GM23338 (cell line): ENCODE data around the gene RNF213. TPM values are rescaled to one million over a fixed set of nuclear protein-coding genes. Genes with fewer than 3 reads are reported as not detected.

Experiments
- ATAC-seq: fragments of 200-7000 bp; cut with Tn5 transposase; 3 replicates; pipeline ENCODE4 v1.9.1; 2020
- DNase-seq: peaks from one replicate; pipeline ENCODE4 v3.0.0-alpha.2; 2015; ENCODE audit warnings: low spot score
- H2AFZ ChIP-seq: fragments of 200-600 bp; sonication (generic); 2 replicates; pipeline ENCODE4 v1.8.0; 2016; ENCODE audit warnings: antibody characterized with exemption, mild to moderate bottlenecking, moderate library complexity
- H3F3A ChIP-seq: fragments of 200-600 bp; sonication (generic); replicated peaks from 2 replicates; pipeline ENCODE4 v1.8.0; 2017; ENCODE audit warnings: antibody characterized with exemption, mixed run types, low read depth
- H3K27ac ChIP-seq: fragments of 200-600 bp; sonication (generic); 2 replicates; pipeline ENCODE4 v1.6.1; 2016; ENCODE audit warnings: low read depth
- H3K27me3 ChIP-seq: fragments of 200-600 bp; sonication (generic); 2 replicates; pipeline ENCODE4 v1.8.0; 2016; ENCODE audit warnings: mild to moderate bottlenecking, mixed run types, moderate library complexity; ENCODE audit not compliant: insufficient read depth
- H3K36me3 ChIP-seq: fragments of 200-600 bp; sonication (generic); 2 replicates; pipeline ENCODE4 v1.8.0; 2016; ENCODE audit warnings: mild to moderate bottlenecking; ENCODE audit not compliant: insufficient read depth
- H3K4me1 ChIP-seq: fragments of 200-600 bp; sonication (generic); 2 replicates; pipeline ENCODE4 v1.8.0; 2016; ENCODE audit warnings: mild to moderate bottlenecking, moderate library complexity; ENCODE audit not compliant: insufficient read depth
- H3K4me2 ChIP-seq: fragments of 200-600 bp; sonication (generic); 2 replicates; pipeline ENCODE4 v1.7.1; 2017; ENCODE audit warnings: mixed run types
- H3K4me3 ChIP-seq: fragments of 200-600 bp; sonication (generic); 2 replicates; pipeline ENCODE4 v1.6.1; 2016; ENCODE audit warnings: mixed run types
- H3K79me2 ChIP-seq: fragments of 200-600 bp; sonication (generic); replicated peaks from 2 replicates; pipeline ENCODE4 v1.8.0; 2017; ENCODE audit warnings: mild to moderate bottlenecking; ENCODE audit not compliant: insufficient read depth
- H3K9me2 ChIP-seq: fragments of 200-600 bp; sonication (generic); 2 replicates; pipeline ENCODE4 v1.8.0; 2017; ENCODE audit not compliant: insufficient read depth
- H4K20me1 ChIP-seq: fragments of 200-600 bp; sonication (generic); replicated peaks from 2 replicates; pipeline ENCODE4 v1.8.0; 2017; ENCODE audit warnings: mild to moderate bottlenecking; ENCODE audit not compliant: insufficient read depth
- H3K27ac Mint-ChIP-seq: 2 replicates; pipeline ENCODE4 v1.8.0; 2020; ENCODE audit warnings: inconsistent platforms, mild to moderate bottlenecking, moderate library complexity, mixed read lengths
- H3K27me3 Mint-ChIP-seq: 3 replicates; pipeline ENCODE4 v1.8.0; 2022; ENCODE audit warnings: low read depth, mild to moderate bottlenecking, moderate library complexity, mixed read lengths, inconsistent platforms; ENCODE audit not compliant: insufficient read depth, poor library complexity
- H3K36me3 Mint-ChIP-seq: 3 replicates; pipeline ENCODE4 v1.8.0; 2021; ENCODE audit warnings: low read depth, mild to moderate bottlenecking, inconsistent platforms, moderate library complexity, mixed read lengths
- H3K4me1 Mint-ChIP-seq: 3 replicates; pipeline ENCODE4 v1.8.0; 2020; ENCODE audit warnings: mild to moderate bottlenecking, inconsistent platforms, mixed read lengths
- H3K4me3 Mint-ChIP-seq: 3 replicates; pipeline ENCODE4 v1.8.0; 2021; ENCODE audit warnings: moderate library complexity, mild to moderate bottlenecking, inconsistent platforms, mixed read lengths
- H3K9me3 Mint-ChIP-seq: 3 replicates; pipeline ENCODE4 v1.8.0; 2020; ENCODE audit warnings: moderate library complexity, mild to moderate bottlenecking, inconsistent platforms, mixed read lengths
- CREB1 ChIP-seq: fragments of 250-450 bp; sonication (Bioruptor Pico); IDR thresholded peaks from 2 replicates; pipeline ENCODE4 v1.5.0; 2020; ENCODE audit warnings: low read depth, mild to moderate bottlenecking, moderate library complexity
- CTCF ChIP-seq, 2 experiments: fragments of 200-600 bp in 1 of 2; sonication (generic) in 1 of 2; conservative IDR thresholded peaks; 2 replicates each; pipeline versions ENCODE4 v1.5.1 to v1.6.1; 2016 to 2017; ENCODE audit warnings: antibody characterized with exemption in 2 of 2, low read depth in 2 of 2, mild to moderate bottlenecking in 2 of 2, moderate library complexity in 1 of 2
- ETS1 ChIP-seq: IDR thresholded peaks from 2 replicates; pipeline ENCODE4 v1.6.1; 2016; ENCODE audit warnings: antibody characterized with exemption
- EZH2 ChIP-seq: fragments of 200-600 bp; sonication (generic); IDR thresholded peaks from one replicate; pipeline ENCODE4 v1.8.0; 2017; ENCODE audit warnings: antibody characterized with exemption, mild to moderate bottlenecking, low read depth; ENCODE audit not compliant: unreplicated experiment
- EZH2phosphoT487 ChIP-seq: fragments of 200-600 bp; sonication (generic); IDR thresholded peaks from one replicate; pipeline ENCODE4 v1.8.1; 2018; ENCODE audit warnings: antibody characterized with exemption; ENCODE audit not compliant: unreplicated experiment
- JUNB ChIP-seq: IDR thresholded peaks from one replicate; pipeline ENCODE4 v1.6.1; 2016; ENCODE audit warnings: antibody characterized with exemption; ENCODE audit not compliant: unreplicated experiment
- POLR2AphosphoS5 ChIP-seq: IDR thresholded peaks from 2 replicates; pipeline ENCODE4 v1.6.1; 2016; ENCODE audit warnings: antibody characterized with exemption, low read depth
- REST ChIP-seq: IDR thresholded peaks from one replicate; pipeline ENCODE4 v1.6.1; 2018; ENCODE audit warnings: antibody characterized with exemption; ENCODE audit not compliant: unreplicated experiment
- STAT1 ChIP-seq: IDR thresholded peaks from one replicate; pipeline ENCODE4 v1.6.1; 2016; ENCODE audit warnings: antibody characterized with exemption; ENCODE audit not compliant: unreplicated experiment
- ZNF114 ChIP-seq: fragments of 250-450 bp; sonication (Bioruptor Pico); IDR thresholded peaks from 2 replicates; pipeline ENCODE4 v1.5.0; 2020; ENCODE audit warnings: mild to moderate bottlenecking, moderate library complexity
- ZNF331 ChIP-seq: fragments of 250-450 bp; sonication (Bioruptor Pico); IDR thresholded peaks from 2 replicates; pipeline ENCODE4 v1.5.0; 2020; ENCODE audit warnings: low read depth, mild to moderate bottlenecking, moderate library complexity
- ZNF462 ChIP-seq: fragments of 250-450 bp; sonication (Bioruptor Pico); IDR thresholded peaks from 2 replicates; pipeline ENCODE4 v1.5.0; 2020; ENCODE audit warnings: mild to moderate bottlenecking, moderate library complexity
- polyA plus RNA-seq: library from polyadenylated mRNA; unstranded; fragments of >200 nt; fragmentation: Nextera tagmentation; extraction: Ambion mirVana; gene quantifications from 2 replicates; pipeline ENCODE4 v1.2.1, GENCODE V29; 2016
- total RNA-seq: library from RNA; depleted of rRNA; stranded (reverse); fragments of >200 nt; shearing (Covaris generic); gene quantifications from 2 replicates; pipeline ENCODE4 v1.2.3, GENCODE V29; 2014

RNF213 gene
- total and polyA plus RNA-seq, 2 experiments from 2014 or later, result 21.2 to 67.2 TPM

GRCh38 chr17:80218391-80218790, 42.3 kb upstream of the RNF213 start:
- Mint-ChIP-seq H3K4me3 (peak overlapping the region; percentile 94), H3K27me3 (peaks cover 7% of the 10 kb centered on the region), H3K36me3 (peaks cover 21% of the 10 kb centered on the region), H3K4me1 (peaks cover 6% of the 10 kb centered on the region; the same call in 2 of the 3 replicates), H3K27ac (no peak overlapping the region), H3K9me3 (no peaks in the 10 kb centered on the region)
- ATAC-seq (no peak), DNase-seq (no peak)
- Histone ChIP-seq H2AFZ (no peak overlapping the region), H4K20me1 (no peaks in the 10 kb centered on the region), H3K79me2 (peaks cover 7% of the 10 kb centered on the region; the same call in 1 of the 2 replicates), H3K4me3 (no peak overlapping the region), H3K27me3 (no peaks in the 10 kb centered on the region), H3K27ac (no peak overlapping the region), H3K4me1 (0 out of 2 replicates have a peak, but pooled peaks cover 3% of the 10 kb centered on the region), H3K9me2 (no peaks in the 10 kb centered on the region), H3F3A (peaks cover 7% of the 10 kb centered on the region; the same call in 1 of the 2 replicates), H3K36me3 (no peaks in the 10 kb centered on the region), H3K4me2 (no peak overlapping the region)
- no peak for TF ChIP-seq JUNB
- no peak for TF ChIP-seq STAT1
- TF ChIP-seq ZNF331 (CRISPR knock-in tag), result no peak
- TF ChIP-seq ZNF462 (CRISPR knock-in tag), result no peak
- TF ChIP-seq ZNF114, result no peak
- no peak for TF ChIP-seq CTCF (conservative IDR thresholded peaks at IDR 0.05; ENCODE audit: low read depth in 2 of 2)
- TF ChIP-seq EZH2phosphoT487, result no peak
- TF ChIP-seq CREB1 (CRISPR knock-in tag), result no peak
- TF ChIP-seq EZH2, result no peak
- no peak for TF ChIP-seq REST
- no peak for TF ChIP-seq POLR2AphosphoS5
- no peak for TF ChIP-seq ETS1
